ENCODE results near the gene TTC5.
"Not testable (repeated sequence)": the region's sequence is repeated elsewhere in the genome, so short reads cannot be mapped to it uniquely, and the experiment has no call there.

Gene TTC5, protein sequence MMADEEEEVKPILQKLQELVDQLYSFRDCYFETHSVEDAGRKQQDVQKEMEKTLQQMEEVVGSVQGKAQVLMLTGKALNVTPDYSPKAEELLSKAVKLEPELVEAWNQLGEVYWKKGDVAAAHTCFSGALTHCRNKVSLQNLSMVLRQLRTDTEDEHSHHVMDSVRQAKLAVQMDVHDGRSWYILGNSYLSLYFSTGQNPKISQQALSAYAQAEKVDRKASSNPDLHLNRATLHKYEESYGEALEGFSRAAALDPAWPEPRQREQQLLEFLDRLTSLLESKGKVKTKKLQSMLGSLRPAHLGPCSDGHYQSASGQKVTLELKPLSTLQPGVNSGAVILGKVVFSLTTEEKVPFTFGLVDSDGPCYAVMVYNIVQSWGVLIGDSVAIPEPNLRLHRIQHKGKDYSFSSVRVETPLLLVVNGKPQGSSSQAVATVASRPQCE

GRCh38 chr14:20305265-20306078 lies at the start of gene TTC5:
TSS of gene TTC5 (minus strand) at chr14:20305951. CDS start at chr14:20305937, 14 bp downstream.
- peak; percentile 93 for DNase-seq

- DNase-seq = no peak
These were observed 45.1 kb upstream of the TTC5 start for GRCh38 chr14:20350860-20351259.

DNA sequence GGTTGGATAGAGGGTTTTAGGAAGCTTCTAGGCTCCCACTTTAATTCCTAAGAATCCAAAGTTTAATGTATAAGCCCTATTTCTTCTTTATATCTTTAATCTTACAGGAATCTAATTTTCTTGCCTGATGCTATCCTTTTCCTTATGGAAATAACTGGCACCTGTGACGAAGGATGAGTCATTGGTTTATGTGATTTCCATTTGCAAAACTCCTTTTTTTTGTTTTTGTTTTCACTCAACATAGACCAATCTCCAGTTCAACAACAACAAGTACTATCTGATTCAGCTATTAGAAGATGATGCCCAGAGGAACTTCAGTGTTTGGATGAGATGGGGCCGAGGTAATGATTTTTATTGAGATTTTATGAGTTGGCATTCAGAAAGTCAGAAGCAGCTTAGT lies 44.5 kb upstream of the TTC5 start:
- no peak for DNase-seq

DNA sequence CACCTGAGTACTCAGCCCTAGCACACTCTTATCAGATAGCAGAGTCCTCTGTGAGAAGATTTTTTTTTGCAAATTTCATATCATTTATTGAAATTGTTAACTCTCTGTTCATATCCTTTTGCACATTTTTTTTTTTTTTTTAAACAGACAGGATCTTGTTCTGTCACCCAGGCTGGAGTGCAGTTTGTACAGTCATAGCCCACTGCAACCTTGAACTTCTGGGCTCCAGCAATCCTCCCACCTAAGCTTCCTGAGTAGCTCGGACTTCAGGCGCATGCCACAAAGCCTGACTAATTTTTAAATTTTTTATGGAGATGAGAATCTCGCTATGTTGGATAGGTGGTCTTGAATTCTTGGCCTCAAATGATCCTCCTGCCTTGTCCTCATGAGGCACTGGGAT lies 42.0 kb upstream of the TTC5 start:
- DNase-seq = no peak

DNA sequence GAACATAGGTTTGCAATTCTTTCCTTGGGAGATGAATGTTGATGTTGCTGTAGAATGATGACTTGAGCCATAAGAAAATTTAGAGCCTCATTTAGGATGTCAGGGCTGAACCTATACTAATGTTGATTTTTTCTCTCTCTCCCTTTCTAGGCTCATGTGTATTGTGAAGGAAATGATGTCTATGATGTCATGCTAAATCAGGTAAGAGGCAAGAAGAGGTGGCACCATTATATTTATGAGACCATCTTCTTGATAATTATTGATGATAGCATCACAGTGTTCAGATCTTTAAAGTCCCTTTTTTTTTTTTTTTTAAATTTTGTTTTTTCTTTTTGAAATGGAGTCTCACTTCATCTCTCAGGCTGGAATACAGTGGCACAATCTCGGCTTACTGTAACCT lies 41.0 kb upstream of the TTC5 start:
- DNase-seq = no peak

DNA sequence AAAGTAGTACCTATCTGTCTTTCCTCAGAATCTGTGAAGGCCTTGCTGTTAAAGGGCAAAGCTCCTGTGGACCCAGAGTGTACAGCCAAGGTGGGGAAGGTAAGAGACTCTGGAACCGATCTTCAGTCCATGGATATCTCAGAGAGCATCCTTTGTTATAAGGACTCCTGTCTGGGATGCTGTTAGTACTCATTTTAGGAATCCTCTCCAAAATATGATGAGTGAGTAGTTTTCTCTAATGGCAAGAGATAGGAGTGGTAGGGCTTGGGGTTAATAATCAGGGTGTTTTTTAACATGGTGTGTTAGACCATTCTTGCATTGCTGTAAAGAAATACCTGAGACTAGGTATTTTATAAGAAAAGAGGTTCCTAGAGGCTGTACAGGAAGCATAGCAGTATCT lies 39.6 kb upstream of the TTC5 start:
- DNase-seq = no peak

GRCh38 chr14:20343862-20344220 lies 38.1 kb upstream of the TTC5 start:
- no peak for DNase-seq

DNA sequence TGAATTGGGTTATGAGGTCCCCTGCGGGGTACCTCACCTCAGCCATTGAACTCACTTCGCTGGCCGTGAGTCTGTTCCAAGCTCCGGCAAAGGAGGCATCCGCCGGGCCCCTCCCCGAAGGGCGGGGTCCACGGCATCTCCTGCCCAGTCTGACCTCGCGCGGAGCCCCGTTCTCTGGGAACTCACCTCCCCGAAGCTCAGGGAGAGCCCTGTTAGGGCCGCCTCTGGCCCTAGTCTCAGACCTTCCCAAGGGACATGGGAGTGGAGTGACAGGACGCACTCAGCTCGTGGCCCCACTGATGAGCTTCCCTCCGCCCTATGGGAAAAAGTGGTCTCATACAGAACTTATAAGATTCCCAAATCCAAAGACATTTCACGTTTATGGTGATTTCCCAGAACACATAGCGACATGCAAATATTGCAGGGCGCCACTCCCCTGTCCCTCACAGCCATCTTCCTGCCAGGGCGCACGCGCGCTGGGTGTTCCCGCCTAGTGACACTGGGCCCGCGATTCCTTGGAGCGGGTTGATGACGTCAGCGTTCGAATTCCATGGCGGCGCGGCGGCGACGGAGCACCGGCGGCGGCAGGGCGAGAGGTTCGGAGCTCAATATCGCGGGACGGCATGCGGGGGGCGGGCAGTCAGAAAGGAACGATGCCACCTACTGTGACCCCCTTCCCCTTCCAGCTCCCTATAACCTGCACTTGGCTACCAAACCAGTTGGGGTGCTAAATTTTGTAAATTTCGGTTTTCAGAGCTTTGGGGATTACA lies 37.5 kb upstream of the TTC5 start, which contains the start of gene PARP2:
Gene PARP2, plus strand, starts transcription at position 544 of the 770 bp plus-strand sequence. Its CDS starts 7 bp downstream, at position 551.
- DNase-seq = peak; percentile 99

DNA sequence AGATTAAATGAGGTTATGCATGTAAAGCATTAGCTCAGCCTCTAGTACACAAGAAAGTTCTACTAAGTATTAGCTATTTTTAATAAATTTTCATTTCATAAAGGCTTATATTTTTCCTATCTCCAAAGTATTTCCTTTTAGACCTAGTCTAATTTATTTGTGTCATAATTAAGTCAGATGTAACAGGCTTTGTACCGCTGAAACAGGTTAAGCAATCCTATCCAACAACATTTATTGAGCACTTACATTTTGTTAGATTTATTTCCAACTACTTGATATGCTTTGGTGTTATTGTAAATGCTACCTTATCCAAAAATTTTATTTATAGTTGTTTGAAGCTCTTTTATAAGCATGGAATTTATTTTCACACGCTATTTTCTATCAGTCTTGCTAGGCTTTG lies 35.9 kb upstream of the TTC5 start:
- peak; percentile 11 for DNase-seq

DNA sequence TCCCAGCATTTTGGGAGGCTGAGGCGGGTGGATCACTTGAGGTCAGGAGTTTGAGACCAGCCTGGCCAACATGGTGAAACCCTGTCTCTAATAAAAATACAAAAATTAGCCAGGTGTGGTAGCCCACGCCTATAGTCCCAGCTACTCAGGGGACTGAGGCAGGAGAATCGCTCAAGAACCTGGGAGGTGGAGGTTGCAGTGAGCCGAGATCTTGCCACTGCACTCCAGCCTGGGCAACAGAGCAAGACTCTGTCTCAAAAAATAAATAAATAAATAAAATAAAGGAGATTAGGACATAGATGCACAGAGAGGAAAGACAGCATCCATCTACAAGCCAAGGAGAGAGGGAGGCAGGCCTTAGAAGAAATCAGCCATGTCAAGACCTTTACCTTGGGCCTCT lies 35.3 kb upstream of the TTC5 start:
- not testable (repeated sequence) for DNase-seq

DNA sequence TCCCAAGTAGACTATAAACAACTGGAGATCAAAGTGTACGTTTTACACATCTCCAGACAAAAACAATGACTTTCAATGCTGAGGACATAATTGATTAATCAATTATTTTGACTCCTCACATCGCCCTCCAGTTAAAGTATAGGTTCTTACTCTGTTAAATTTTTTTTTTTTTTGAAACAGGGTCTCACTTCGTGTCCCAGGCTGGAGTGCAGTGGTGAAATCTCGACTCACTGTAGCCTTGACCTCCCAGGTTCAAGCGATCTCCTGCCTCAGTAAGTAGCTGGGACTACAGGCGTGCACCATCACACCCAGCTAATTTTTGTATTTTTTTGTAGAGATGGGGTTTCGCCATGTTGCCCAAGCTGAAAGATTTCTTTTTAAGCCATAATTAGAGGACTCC lies 28.3 kb upstream of the TTC5 start:
- no peak for DNase-seq

- DNase-seq = no peak
These were observed 27.7 kb upstream of the TTC5 start for GRCh38 chr14:20333494-20333841.

DNA sequence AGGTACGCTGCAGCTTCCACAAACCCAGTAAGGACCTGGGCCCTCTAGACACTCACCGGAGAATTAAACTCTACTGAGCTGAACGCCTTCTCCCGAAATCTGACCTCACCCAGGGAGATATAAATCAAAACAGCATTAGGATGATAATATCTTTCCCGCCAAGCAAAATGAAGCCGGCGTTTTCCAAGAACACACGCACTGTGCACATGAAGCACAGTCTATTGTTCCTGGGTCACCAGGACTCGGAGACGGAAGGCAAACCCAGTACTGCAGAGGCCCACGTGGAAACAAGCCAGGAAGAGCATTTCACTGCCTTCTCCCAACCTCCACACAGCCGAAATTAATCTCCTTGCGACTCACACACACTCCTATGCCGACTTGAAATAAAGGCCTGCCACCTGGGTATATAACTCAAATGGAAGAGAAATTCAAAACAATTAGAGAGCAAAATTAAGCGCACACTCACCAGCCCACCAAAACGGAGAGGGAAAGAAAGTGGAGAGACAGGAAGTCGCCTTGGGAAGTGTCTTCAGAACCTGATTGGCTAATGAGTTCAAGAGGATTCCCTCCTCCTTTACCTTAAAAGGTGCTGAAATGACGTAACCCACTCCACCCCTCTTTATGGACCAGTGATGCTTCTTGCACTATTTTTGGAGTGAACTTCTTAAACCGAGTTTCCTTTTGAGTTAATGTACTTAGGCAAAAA lies 27.2 kb upstream of the TTC5 start, which contains the start of gene CCNB1IP1:
Gene CCNB1IP1, minus strand, starts transcription at position 492 of the 706 bp plus-strand sequence. CDS start 16,756 bp downstream, outside the sequence.
- DNase-seq = peak; percentile 90

DNA sequence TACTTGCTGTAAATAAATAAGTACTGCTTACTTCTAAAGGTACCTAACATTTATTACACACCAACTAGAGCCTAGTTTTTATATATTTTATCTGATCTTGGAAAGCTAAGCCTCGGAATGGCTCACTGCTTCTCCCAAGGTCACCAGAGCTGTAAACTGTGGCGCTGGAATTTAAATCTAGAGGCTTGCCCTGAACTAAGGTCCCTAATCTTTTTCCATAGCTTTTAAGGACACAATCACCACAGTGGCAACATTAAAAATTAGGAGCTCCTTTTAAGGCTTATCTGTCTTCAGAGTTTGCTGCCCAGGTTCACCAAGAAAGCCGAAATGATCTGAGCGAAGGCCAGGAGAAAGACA lies 26.7 kb upstream of the TTC5 start:
- DNase-seq = peak; percentile 48

DNA sequence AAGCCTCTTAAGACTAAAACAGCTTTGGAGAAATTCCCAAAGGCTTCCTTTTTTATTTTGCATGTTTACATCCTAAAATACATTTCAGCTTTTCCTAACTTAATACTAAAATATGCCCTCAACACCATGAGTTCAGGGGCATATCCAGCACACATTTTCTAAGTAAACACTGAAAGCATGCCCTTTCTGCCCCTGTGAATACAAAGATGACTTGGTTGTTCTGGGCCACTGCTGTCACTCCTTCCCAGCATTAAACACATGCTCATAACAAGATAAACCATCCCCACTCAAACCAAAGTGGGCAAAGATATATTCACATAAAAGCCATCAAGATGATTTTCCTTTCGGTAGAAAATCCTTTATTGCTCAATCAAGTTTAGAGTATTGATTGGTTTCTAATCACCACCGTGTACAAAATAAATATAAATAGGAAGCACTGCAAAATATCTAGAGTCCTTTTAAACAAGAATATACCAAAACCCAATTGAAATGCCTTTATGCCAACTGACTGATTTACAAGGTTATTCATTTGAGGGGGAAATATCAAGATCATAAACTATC lies 25.4 kb upstream of the TTC5 start:
- DNase-seq = no peak

DNA sequence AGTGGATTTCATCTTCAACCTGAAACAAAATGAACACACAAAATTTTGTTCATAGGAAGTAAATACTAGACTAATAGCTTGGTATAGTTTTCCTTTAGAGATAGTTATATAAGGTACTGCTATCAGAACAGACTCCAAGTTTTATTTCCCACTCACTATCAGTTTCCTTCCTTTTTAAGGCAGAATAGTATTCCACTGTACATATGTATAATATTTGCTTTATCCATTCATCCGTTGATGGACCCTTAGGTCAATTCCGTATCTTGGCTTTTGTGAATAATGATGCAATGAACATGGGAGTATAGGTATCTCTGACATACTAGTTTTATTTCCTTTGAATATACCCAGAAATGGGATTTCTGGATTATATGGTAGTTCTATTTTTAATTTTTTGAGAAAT lies 23.6 kb upstream of the TTC5 start:
- DNase-seq = no peak

GRCh38 chr14:20328705-20329104 lies 23.0 kb upstream of the TTC5 start:
- DNase-seq = no peak

DNA sequence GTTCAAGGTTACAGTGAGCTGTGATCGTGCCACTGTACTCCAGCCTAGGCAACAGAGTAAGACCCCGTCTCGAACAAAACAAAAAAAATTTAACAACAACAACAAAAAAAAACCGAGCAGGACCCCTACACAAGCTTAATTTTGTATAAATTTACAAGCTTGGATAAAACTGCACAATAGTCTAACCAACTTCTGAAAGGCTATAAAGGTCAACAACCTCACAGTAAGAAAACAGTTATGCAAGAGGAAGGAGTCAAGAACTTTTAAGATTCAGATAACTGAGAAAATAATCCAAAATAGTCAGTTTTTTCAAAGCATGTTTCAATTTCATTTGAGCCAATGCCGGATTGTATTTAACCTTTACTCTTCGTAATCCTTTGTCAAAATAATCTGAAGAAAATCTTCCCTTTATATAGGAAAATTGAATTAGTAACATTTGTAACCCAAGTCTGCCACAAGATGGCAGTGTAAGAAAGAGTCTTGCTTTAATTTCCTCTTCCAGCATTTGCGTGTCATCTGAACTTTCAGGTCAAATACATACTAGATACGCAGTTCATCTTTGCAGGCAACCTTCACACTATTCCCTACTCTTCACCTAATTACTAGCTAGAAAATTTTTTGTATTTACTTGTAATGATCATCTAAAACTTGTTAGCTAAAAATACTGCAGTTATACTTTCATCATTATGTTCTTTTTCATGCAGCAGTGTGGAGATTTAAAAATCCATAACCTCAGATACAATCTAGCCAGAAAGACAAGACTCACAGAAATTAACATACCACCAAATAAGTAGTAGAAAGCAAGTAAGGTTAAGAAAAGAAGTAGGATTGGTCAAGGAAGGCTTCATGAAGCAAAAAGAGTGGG lies 21.5 kb upstream of the TTC5 start:
- peak; percentile 81 for DNase-seq

- no peak for DNase-seq
These were observed 12.0 kb upstream of the TTC5 start for GRCh38 chr14:20317720-20318119.

- DNase-seq = no peak
These were observed 8.3 kb upstream of the TTC5 start for GRCh38 chr14:20314026-20314425.

GRCh38 chr14:20306079-20306423 lies 300 bp upstream of the TTC5 start:
- no peak for DNase-seq

Measured in NCI-H510A treated with DMSO at 0.1 percent for 48 hours (cell line).